Neural cell (in vitro differentiated cells): ENCODE data around the gene MYO7B.

Experiments
- EP300 ChIP-seq: fragments of 450-650 bp; conservative IDR thresholded peaks from 2 replicates; pipeline ENCODE4 v1.6.1; 2014; ENCODE audit warnings: antibody characterized with exemption, mild to moderate bottlenecking, moderate library complexity; ENCODE audit not compliant: poor library complexity, severe bottlenecking
- EZH2 ChIP-seq: fragments of 200-600, 300-800 bp; shearing (Covaris generic), sonication (generic); IDR thresholded peaks from 2 replicates; pipeline ENCODE4 v1.6.1; 2014; ENCODE audit warnings: antibody characterized with exemption, low read length, borderline replicate concordance, mild to moderate bottlenecking; ENCODE audit not compliant: insufficient read depth, poor library complexity, severe bottlenecking
- MXI1 ChIP-seq: fragments of 450-650 bp; conservative IDR thresholded peaks from 2 replicates; pipeline ENCODE4 v1.6.1; 2014; ENCODE audit warnings: antibody characterized with exemption, mild to moderate bottlenecking; ENCODE audit not compliant: poor library complexity, severe bottlenecking
- TF ChIP-seq, protein P1 (sequence below): fragments of 450-650 bp; IDR thresholded peaks from 2 replicates; pipeline ENCODE4 v1.5.1; 2014; ENCODE audit warnings: antibody characterized with exemption, mild to moderate bottlenecking, moderate library complexity; ENCODE audit not compliant: poor library complexity, severe bottlenecking

DNA sequence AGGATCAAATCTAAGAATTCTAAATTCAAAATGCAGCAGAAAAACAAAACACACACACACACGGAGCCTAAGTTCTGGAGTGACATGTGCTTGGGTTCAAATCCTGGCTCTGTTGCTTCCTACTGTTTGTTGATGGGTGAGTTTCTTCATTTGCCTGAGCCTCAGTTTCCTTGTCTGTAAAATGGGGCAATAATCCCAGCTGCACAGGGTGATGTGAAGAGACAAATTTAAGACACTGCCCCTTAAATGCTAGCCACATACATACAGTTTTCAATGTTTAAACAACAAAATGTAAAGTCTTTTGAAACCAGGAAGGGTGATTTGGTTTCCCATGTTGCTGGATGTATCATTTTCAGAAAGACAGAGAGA, 109.5 kb downstream of the MYO7B start:
- TF ChIP-seq EP300 = no peak
- no peak for TF ChIP-seq EZH2
- TF ChIP-seq, protein P1, sequence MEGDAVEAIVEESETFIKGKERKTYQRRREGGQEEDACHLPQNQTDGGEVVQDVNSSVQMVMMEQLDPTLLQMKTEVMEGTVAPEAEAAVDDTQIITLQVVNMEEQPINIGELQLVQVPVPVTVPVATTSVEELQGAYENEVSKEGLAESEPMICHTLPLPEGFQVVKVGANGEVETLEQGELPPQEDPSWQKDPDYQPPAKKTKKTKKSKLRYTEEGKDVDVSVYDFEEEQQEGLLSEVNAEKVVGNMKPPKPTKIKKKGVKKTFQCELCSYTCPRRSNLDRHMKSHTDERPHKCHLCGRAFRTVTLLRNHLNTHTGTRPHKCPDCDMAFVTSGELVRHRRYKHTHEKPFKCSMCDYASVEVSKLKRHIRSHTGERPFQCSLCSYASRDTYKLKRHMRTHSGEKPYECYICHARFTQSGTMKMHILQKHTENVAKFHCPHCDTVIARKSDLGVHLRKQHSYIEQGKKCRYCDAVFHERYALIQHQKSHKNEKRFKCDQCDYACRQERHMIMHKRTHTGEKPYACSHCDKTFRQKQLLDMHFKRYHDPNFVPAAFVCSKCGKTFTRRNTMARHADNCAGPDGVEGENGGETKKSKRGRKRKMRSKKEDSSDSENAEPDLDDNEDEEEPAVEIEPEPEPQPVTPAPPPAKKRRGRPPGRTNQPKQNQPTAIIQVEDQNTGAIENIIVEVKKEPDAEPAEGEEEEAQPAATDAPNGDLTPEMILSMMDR = no peak
- no peak for TF ChIP-seq MXI1
